DMS114 treated with DMSO at 0.1 percent for 48 hours (cell line): Measurements from ENCODE around the gene GAB1.

Experiments
- DNase-seq: peaks from one replicate; lab custom pipeline; 2025; ENCODE audit not compliant: unreplicated experiment; lab: John Stamatoyannopoulos, UW

Gene GAB1

DNA sequence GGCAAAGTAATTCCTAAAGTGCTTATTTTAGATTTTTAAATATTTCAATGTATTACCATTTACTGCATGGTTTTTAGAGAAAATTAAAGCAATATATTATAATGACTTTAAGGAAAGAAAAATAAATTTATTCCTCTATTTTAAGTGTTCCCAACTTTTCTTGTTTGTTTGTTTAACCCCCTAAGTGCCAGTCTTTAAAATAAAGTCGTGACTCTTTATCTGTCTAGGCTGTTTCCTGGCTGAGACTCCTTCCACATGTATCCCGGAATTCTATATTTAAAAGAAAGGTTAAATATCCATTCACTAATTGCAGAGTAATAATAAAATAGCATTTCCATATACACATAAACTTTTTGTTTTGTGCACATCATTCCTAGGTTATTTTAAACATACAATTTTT, 71.2 kb downstream of the GAB1 start:
- DNase-seq, result no peak

DNA sequence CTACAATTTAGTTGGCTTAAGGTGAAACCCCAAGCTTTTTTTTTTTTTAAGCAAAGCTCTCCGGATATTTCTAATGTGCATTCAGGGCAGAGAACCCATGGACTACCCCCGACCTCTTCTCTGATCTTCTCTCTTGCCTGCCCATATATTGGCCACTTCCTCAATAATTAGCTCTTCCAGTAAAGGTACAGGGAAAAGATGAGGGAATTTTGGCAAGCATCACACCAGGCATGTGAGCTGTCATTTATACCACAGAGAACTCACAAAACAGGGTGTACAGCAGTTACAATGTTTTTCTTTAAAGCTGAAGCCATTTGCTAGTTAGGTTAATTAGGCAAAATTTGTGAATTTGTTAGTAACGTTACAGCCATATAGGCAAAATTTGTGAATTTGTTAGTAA, 73.3 kb downstream of the GAB1 start:
- no peak for DNase-seq

DNA sequence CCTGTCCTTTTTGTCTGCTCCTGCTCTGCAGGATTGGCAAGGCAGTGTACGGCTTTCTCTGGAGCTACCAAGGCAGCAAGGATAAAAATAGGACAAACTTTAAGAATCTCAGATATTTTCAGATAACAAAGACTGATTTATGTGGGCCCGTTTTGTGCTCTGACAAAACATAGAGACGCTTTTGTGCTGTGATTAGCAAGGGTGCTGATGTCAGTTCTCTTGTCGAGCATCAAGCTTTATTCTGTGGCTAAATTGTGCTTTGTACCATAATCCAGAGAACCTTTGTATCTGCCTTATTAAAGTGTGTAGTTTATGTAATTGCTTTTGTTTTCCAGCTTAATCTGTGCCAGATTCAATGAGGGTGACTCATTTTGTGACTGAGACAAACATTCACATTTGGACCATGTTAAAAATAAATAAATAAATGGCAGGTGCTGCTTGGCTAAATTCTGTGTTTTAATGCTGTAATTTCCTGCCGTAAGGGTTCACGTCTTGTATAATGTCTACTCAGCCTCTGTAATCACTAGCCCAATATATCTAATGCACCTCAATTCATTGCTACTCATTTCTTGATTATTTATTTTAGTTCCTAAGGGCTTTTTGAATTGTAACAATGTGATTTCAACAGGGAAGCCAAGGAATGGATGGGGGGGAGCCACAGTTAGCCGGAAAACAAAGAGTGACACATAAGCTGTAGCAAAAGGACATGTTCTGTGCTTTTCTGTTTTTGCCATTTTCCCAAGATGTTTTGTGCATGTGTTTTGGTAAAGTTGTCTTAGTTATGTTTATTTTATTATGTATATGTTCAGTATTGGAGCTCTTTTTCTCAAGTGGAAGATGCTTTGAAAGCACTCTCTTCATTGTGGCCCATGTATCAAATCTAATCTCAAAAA, 75.1 kb downstream of the GAB1 start:
- no peak for DNase-seq

DNA sequence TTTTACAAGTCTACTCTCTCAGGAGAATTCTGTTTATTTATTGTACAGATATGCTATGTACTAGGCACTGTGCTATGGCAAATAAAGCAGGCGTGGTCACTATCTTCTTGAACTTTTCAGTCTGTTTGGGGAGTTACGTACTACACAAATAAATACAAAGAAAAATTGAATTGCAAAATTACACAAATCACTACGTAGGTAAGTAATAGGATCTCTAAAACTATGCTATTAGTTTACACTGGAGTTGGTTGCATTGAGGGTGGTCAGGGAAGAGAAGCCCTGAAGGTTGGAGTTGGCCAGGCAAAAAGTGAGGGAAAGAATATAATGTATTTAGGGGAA, 75.7 kb downstream of the GAB1 start:
- no peak for DNase-seq

DNA sequence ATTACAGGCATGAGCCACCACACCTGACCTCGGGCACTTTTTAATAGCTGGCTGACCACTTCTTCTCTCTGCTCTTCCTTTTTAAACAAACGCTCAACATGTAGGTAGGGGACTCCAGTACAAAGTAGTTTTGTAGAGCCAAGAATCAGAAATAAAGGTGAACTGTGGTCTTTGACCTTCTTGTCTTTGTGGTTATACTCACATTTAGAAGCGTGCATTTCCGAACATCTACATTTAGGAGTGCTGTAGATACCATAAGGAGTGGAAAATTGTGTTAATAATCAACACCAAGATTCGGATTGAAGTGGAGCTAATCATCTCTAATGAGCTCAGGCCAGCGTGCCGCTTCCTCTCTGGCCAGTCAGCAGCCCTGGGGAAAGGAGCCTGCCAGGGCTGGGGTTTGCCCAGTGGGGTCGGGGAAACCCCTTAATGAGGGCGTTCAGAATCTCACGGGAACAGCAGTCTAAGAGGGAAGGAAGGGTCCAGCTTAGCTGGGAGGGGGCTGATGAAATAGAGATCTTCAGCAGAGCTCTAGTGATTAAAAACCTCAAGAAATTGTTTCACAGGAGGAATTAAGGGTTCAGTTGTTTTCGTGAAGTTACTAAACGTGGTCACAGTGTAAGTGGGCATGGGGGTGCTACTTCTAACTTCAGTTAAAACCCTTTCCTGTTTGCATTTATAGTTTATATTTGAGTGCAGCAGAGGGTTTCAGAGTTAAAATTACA, 81.2 kb downstream of the GAB1 start:
- DNase-seq, result no peak

DNA sequence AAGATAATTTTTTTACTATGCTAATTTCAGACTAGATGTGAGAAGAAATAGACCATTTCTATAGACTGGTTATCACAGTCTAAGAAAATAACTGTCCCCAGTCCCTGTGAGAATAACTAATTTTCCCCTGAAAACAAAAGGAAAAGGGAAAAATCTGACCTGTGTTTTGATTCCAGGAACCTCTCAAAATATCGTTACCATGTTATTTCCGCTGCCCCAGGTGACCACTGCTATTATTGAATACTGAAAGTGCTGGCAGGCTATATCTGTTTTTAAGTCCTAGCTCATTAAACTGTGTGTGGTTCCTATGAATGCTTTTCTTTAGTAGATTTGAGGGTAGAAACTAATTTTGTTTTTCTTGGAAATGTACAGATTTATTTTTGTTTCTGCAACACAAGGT, 83.6 kb downstream of the GAB1 start:
- DNase-seq, result no peak

DNA sequence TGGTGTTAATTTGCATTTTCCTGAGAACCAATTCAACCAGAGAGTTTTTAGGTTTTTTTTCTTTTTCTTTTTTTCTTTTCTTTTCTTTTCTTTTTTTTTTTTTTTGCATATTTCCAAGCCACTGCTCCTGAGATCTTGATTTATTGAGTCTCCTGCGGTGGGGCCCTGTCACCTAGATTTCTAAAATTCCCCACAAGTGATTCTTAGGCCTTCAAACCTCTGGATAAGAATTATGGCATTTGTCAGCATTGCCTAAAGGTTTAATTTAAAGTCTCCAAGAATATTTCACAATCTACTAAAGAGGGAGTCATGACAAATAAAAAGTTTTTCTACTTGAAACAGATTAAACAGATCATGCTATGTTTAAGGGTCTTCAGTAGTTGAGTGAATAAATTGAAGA, 84.9 kb downstream of the GAB1 start:
- no peak for DNase-seq

DNA sequence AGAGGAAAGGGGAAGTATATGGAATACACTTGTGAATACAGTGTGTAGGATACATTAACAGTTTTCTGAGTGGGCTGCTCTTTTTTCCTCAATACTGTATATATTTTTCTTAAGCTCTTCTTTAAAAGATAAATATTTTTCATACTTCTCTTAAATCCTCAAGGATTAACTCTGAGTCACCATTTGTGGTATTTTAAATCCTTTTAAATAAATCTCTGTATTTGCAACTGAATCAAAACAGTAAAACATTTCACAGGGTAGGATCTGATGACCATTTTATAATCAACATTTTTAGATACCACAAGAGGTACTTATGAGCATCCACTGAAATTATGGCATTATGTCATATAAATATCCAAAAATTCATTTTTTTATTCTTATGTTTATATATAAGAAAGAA, 87.6 kb downstream of the GAB1 start:
- no peak for DNase-seq

DNA sequence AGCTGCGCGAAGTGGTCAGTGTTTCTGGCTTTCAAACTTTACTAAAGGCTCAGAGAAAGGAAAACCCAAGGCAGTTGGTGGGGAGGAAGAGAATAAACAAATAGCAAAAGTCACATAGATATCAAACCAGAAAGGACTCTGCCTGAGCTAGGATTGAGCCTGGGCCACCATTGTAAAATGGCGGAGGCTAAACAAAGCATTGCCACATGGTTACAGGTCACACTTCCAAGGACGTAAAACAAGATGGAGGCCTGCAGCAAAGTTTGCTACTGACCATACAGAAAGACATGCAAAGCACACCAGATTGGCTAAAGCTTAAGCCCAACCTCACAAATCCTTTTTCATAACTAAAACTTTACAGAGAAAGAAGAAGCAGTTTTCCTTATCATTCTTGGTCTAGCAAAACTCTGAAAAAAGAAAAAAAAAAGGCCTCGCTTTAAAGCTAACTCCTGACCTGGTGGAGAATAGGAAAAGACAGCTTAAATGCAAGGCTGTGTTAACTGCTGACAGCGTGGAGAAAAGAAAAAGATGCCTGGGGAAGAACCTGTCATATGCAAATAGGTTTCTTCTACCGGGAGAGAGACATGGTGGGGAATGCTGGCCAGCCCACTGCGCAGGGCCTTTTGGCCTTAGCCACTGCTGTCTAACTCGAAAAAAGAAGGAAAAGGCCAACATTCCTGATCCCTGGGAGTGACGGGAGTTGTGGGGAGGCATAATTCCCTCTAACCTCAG, 95.0 kb downstream of the GAB1 start:
- no peak for DNase-seq

DNA sequence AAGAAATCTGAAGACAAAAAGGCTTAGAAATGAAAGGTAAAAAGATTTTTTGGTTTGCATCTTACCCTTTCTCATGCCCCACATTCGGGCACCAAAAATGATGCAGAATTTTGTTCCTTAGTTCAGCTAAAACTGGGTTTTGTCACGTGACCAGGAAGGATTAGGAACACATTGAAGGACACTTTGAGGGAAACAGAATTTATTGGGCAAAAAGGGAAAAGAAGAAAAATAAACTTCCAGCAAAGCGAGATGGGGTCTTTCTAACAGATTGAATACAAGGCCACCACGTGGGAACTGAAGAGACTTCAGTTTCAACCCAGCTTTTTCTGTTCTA, 95.5 kb downstream of the GAB1 start:
- no peak for DNase-seq

DNA sequence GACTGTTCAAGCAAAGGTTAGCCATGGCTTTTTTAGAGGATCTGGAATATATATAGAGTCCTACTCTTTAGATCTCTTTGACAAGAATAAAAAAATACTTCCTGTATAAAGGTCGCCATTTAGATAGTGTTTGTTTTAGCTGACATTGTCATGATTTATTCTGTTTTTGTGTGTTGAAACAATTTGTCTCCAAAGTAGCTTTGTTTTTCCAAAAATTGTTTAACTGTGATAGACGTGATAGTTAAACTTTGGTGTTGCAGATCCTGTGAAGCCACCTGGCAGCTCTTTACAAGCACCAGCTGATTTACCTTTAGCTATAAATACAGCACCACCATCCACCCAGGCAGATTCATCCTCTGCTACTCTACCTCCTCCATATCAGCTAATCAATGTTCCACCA, 96.6 kb downstream of the GAB1 start:
- DNase-seq, result no peak

DNA sequence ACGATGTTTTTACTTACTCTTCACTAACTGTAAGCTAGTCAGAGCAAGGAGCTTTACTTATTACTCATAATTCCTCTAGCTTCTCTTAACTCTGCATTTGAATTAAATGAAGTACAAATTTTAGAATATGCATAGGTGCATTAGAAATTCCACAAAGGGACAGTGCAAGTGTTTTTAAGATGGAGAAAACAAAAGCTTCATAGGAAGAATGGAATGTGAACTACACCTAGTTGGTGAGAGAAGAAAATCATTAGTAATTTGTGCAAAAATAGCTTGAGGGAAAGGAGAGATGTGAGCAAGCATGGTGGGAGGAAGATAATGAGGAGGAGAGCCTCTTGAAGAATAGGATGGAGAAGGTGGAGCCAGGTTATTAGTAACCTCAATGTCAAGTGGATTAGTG, 99.3 kb downstream of the GAB1 start:
- DNase-seq, result no peak

DNA sequence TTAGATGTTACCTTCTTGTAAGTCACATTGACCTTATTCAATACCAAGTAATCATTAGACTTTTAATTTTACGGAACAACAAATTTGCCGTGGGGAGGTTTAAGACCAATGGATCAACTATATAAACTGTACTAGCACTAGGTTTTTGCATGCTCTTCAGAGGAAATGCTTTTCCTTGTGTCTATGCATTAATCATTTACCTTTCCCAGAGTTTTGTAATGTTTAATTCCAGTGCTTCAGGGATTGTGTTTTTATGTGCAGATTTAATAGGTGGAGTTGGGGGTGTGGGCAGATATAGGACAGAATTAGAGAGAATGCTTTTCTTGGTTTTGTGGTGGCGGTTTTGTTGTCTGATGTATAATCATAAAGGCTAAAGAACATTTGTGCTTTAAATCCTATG, 100.8 kb downstream of the GAB1 start:
- DNase-seq, result no peak

DNA sequence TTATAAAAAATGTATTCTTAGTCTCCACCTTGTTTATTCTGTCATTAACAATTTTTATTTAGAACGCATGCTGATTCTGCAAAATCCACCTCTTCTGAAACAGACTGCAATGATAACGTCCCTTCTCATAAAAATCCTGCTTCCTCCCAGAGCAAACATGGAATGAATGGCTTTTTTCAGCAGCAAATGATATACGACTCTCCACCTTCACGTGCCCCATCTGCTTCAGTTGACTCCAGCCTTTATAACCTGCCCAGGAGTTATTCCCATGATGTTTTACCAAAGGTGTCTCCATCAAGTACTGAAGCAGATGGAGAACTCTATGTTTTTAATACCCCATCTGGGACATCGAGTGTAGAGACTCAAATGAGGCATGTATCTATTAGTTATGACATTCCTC, 101.3 kb downstream of the GAB1 start:
- no peak for DNase-seq

DNA sequence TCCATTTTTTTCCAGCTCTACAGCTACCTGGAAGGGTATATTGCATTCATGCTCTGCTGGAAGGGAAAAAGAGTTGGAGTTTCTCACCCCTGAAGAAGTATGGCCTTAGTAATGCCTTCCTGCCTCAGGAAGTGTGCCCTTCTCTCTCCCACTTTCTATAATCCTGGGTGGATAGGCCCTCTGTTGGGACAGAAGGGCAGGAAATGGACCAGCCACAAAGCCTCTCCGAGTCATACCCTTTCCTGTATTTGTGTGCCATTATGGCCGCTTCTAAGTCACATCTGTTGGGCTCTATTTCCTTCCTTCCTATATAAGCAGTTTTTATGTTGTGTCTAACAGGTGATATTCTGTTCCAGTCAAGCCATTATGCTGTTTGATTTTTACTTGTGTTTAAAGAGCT, 102.0 kb downstream of the GAB1 start:
- no peak for DNase-seq

DNA sequence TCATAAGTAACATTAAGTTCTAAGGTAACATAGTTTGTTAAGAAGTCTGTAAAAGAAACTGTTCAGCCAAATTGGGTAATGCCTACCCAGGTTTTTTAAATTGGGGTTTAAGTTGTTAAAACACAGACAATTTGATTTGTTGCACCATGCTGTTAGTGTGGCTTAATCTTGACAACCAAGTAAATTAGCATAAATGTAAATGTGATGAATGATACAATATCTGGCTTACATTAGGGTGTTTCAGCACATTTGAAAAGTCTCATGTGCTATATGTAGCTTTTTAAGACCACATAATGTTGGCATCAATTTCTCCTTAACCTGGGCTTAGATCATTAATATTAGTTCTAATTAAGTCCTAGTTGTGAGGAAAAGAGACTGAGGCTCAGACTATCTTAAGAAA, 104.4 kb downstream of the GAB1 start:
- no peak for DNase-seq

DNA sequence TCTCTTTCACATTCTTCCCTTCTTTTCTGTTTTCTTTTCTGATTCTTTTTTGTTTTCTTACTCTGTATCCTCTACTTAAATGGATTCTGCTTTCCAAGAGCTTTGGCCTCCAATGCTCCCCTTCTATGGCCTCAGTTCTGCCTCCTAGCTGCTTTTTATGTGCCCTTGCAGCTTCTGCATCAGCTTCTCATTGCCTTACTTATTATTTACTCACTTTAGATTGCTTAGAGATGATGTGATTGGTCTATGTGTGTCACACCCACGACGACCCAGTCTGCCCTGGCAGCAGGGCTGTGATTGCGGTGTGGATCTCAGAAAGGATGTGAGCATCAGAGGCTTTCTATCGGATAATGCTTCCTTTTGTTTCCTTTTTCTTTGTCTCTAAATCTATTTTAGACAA, 105.0 kb downstream of the GAB1 start:
- DNase-seq, result no peak

DNA sequence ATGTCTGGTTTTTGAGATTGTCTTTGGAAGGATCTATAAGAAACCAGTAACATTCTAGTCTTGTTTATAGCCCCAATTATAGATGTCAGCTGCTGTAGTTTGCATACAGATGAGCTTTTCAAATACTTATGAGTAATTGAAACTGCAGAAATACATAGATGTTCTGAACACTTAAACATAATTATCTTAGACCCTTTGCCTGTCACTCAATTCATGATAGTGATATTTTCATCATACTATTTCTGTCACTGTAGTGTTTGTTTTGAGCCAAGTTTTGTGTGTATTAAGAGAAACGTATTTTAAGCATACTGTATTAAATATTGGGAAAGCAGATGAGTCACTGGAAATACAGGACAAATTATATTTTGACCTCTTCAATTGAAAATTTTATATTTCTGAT, 107.1 kb downstream of the GAB1 start:
- no peak for DNase-seq

DNA sequence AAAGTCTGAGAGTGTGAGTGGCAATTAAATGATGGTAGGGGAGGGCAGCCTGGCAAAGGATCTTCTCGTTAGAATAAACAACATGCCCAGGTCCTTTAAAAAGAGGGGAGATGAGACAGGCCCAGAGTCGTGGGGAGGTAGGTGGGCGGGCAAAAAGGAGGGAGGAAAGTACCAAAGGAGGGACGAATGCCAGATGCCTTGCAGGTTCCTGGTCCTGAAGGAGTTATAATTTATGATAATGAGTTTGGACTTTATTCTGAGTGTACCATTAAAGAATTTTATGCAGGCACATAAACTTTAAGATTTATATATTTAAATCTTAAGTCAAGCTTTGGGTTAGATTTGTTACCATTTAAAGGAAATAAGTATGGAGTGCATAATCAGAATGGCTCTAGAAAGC, 114.5 kb downstream of the GAB1 start:
- DNase-seq, result no peak

DNA sequence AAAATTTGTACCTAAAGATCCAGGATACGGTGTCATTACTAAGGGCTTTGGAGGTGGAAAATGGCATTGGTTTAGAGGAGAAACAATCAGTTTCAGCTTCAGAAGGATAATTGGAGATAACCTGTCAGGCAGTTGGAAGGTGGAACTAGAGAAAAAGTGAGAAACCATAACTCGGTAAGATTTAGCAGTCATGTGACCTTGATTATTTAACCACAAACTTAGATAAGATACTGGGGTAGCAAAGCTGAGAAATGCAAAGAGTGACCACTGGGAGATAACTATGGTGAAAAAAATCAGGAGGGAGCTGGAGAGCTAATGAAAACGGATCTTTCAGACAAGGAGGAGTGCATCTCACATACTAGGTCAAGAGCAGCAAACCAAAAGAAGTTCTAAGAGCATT, 118.5 kb downstream of the GAB1 start:
- no peak for DNase-seq

DNA sequence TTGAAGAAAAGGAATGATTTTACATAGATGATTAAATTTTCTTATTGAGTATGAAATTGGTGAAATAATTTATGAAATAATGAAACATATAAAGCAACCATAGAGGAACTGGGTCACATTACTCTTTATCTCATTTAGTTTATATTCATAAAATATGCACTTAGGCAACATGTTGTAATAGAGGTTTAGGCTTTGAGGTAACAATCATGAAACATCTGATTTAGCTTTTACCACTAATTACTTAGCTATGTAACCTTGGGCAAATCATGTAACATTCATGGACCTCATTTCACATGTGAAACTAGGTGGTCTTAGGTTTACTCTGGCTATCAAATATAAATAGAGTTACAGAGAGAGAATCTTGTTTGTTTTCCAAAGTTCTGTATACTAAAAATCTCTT, 122.3 kb downstream of the GAB1 start:
- DNase-seq, result no peak
